Measurements from ENCODE around the gene VIPAS39. TPM values are rescaled to one million over a fixed set of nuclear protein-coding genes. Genes with fewer than 3 reads are reported as not detected.

VIPAS39 gene
- total and polyA plus RNA-seq, 9 of the 15 experiments (the other 6 are each of a cell fraction or from before 2014, with no cell fraction given): 5.7 to 25.6 (median 9.9) TPM

GRCh38 chr14:77442196-77442595 is 15.2 kb downstream of the VIPAS39 start:
- ChIA-PET POLR2A (interaction anchor here (0.6 to 0.7 kb wide), 2 partner anchors 18 to 35 kb away, joined by 3 read pairs; no protein-coding TSS in a partner anchor), CTCF (ENCODE audit: low intra/inter-chr PET ratio) (no interaction called here)
- H3K9me1 ChIP-seq (ENCODE audit: control insufficient read depth, insufficient read depth, low read length): no peaks in the 10 kb centered on the region
- H3K4me3 ChIP-seq: no peak overlapping the region
- FAIRE-seq: no peak
- no peak for TF ChIP-seq CCAR2 (IDR thresholded peaks at IDR 0.05; ENCODE audit: low read depth, low read length)
- TF ChIP-seq, protein P1, sequence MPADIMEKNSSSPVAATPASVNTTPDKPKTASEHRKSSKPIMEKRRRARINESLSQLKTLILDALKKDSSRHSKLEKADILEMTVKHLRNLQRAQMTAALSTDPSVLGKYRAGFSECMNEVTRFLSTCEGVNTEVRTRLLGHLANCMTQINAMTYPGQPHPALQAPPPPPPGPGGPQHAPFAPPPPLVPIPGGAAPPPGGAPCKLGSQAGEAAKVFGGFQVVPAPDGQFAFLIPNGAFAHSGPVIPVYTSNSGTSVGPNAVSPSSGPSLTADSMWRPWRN (IDR thresholded peaks at IDR 0.05; ENCODE audit: low read depth): no peak
- no peak for TF ChIP-seq RBM17 (IDR thresholded peaks at IDR 0.05; ENCODE audit: borderline replicate concordance, low read depth, low read length)
- TF ChIP-seq, protein P2, sequence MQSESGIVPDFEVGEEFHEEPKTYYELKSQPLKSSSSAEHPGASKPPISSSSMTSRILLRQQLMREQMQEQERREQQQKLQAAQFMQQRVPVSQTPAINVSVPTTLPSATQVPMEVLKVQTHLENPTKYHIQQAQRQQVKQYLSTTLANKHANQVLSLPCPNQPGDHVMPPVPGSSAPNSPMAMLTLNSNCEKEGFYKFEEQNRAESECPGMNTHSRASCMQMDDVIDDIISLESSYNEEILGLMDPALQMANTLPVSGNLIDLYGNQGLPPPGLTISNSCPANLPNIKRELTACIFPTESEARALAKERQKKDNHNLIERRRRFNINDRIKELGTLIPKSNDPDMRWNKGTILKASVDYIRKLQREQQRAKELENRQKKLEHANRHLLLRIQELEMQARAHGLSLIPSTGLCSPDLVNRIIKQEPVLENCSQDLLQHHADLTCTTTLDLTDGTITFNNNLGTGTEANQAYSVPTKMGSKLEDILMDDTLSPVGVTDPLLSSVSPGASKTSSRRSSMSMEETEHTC (IDR thresholded peaks at IDR 0.05): no peak
- no peak for TF ChIP-seq CBX2 (IDR thresholded peaks at IDR 0.05; ENCODE audit: insufficient read depth, low read length, poor library complexity, severe bottlenecking)
- TF ChIP-seq ZNF699 (CRISPR knock-in tag; IDR thresholded peaks at IDR 0.05; ENCODE audit: insufficient replicate concordance): no peak
- TF ChIP-seq JUN (IDR thresholded peaks at IDR 0.05; ENCODE audit: borderline replicate concordance, low read depth, low read length): no peak
- TF ChIP-seq JUN (CRISPR knock-in tag; IDR thresholded peaks at IDR 0.05; ENCODE audit: borderline replicate concordance): no peak
- no peak for TF ChIP-seq ZBTB1 (CRISPR knock-in tag; IDR thresholded peaks at IDR 0.05; ENCODE audit: borderline replicate concordance, low read depth)
- no peak for TF ChIP-seq POLR2AphosphoS5 (IDR thresholded peaks at IDR 0.05; ENCODE audit: control insufficient read depth, insufficient read depth, low read depth, low read length)
- no peak for TF ChIP-seq FOXJ2 (tag; IDR thresholded peaks at IDR 0.05)
- TF ChIP-seq ZNF217 (CRISPR knock-in tag; IDR thresholded peaks at IDR 0.05): no peak
- TF ChIP-seq ZNF408 (CRISPR knock-in tag; IDR thresholded peaks at IDR 0.05; ENCODE audit: low read depth): no peak
- TF ChIP-seq ZFPM2 (CRISPR knock-in tag; IDR thresholded peaks at IDR 0.05): no peak
- TF ChIP-seq, protein P3, sequence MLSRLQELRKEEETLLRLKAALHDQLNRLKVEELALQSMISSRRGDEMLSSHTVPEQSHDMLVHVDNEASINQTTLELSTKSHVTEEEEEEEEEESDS (CRISPR knock-in tag; IDR thresholded peaks at IDR 0.05): no peak
- no peak overlapping the region for H3K27ac ChIP-seq (ENCODE audit: extremely low read depth, low read depth, low read length)
- no peak for DNase-seq (ENCODE audit: extremely low read depth in 1 of 4, low spot score in 3 of 4)
- no peak overlapping the region for H3K9ac ChIP-seq (ENCODE audit: insufficient read depth in 1 of 2, low read depth in 2 of 2, low read length in 2 of 2)
- H2AFZ ChIP-seq (ENCODE audit: low read depth, low read length): no peak overlapping the region
- BruUV-seq (replicated peaks): no TSS peak
- in situ Hi-C loops (cut with MboI) (no loop called here), intact Hi-C loops (cut with micrococcal nuclease) (no loop called here)
- H3K79me2 ChIP-seq (ENCODE audit: control insufficient read depth, insufficient read depth, low read length): no peaks in the 10 kb centered on the region
- H3K9me3 ChIP-seq (replicated peaks; ENCODE audit: control insufficient read depth, insufficient read depth, low read depth, low read length): no peaks in the 10 kb centered on the region
- H3K4me1 ChIP-seq (replicated peaks in 1 of 2; ENCODE audit: control insufficient read depth in 2 of 2, insufficient read depth in 2 of 2, low read length in 2 of 2): no peaks in the 10 kb centered on the region
- 88% methylated on average over 2 of the region's 2 CpGs for WGBS (ENCODE audit: insufficient coverage, low coverage, missing lambda C conversion rate)
- no peaks in the 10 kb centered on the region for H4K20me1 ChIP-seq (replicated peaks; ENCODE audit: control insufficient read depth, insufficient read depth, low read length)
- no peaks in the 10 kb centered on the region for H3K27me3 ChIP-seq (ENCODE audit: control insufficient read depth in 2 of 2, insufficient read depth in 2 of 2, low read length in 2 of 2)
- no peak for ATAC-seq
- H3K36me3 ChIP-seq (ENCODE audit: control insufficient read depth, insufficient read depth, low read length): peaks cover 20% of the 10 kb centered on the region; the same call in 2 of the 3 replicates
- H3K4me2 ChIP-seq (ENCODE audit: insufficient read depth, low read length): no peak overlapping the region
